ENCODE measurements around the gene RAB3GAP1.

- TF ChIP-seq, protein P1, sequence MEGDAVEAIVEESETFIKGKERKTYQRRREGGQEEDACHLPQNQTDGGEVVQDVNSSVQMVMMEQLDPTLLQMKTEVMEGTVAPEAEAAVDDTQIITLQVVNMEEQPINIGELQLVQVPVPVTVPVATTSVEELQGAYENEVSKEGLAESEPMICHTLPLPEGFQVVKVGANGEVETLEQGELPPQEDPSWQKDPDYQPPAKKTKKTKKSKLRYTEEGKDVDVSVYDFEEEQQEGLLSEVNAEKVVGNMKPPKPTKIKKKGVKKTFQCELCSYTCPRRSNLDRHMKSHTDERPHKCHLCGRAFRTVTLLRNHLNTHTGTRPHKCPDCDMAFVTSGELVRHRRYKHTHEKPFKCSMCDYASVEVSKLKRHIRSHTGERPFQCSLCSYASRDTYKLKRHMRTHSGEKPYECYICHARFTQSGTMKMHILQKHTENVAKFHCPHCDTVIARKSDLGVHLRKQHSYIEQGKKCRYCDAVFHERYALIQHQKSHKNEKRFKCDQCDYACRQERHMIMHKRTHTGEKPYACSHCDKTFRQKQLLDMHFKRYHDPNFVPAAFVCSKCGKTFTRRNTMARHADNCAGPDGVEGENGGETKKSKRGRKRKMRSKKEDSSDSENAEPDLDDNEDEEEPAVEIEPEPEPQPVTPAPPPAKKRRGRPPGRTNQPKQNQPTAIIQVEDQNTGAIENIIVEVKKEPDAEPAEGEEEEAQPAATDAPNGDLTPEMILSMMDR (IDR thresholded peaks at IDR 0.05), result no peak
- TF ChIP-seq SIN3A (IDR thresholded peaks at IDR 0.05; ENCODE audit: borderline replicate concordance, insufficient read depth, low read depth, low read length), result no peak
Observed at GRCh38 chr2:135189148-135189547, 137.1 kb downstream of the RAB3GAP1 start.
